ENCODE measurements around the gene FAN1. TPM values are rescaled to one million over a fixed set of nuclear protein-coding genes. Genes with fewer than 3 reads are reported as not detected.

Gene FAN1
- total and polyA plus RNA-seq, 2 of the 13 experiments (the other 11 are each of a cell fraction or from before 2014, with no cell fraction given) = 10.8 to 20.1 TPM

DNA sequence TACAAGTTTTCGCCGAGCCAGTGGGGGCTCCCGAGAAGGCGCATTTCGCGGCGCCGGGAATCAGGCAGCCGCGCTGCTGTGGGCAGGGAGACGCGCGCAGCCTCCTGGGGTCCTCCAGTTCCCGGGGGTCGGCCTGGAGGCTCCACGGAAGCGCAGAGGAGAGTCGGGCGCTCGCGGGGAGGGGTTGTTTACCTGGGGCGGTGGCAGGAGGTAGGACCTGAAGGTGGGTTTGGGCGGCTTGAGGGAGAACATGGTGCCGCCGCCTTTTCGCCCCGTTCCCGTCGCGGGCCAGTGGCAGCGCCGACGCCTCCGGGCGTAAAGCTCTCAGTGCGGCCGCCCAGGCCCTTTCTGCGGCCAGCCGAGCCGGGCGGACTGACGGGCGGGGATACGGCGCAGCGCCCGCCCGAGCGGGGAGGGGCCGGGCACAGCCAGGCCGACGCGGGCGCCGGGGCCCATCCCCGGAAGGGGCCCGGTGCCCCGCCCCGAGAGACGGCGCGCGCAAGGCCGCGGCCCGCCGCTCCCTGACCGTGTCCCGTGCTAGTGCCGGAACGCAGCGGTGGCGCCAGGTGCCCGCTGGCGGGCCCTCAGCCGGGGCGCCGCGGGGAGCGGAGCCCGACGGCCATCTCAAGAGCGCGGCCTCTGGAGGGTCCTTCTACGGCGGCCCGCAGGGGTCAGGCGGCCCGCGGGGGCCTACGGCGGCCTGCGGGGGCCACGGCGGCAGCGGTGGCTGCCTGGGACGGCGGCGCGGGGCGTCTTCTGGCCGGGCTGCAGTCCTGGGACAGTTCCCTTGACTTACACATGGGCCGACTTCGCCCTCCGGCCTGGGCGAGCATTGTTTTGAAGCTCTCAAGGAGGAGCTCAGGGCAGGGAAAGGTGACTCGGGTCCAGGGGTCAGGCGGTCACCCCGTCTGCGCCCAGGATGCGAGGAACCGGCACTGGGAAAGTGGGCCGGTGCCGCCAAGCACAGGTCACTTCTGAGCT is 87.8 kb downstream of the FAN1 start, which contains the start of gene MTMR10 (continued):
- TF ChIP-seq MYC (CRISPR knock-in tag; IDR thresholded peaks at IDR 0.05; ENCODE audit: borderline replicate concordance) (peak; percentile 40; the same call in 1 of the 2 replicates), PRDM4 (CRISPR knock-in tag; IDR thresholded peaks at IDR 0.05; ENCODE audit: borderline replicate concordance) (no peak), BRCA1 (CRISPR knock-in tag; IDR thresholded peaks at IDR 0.05) (no peak), REXO4 (CRISPR knock-in tag; IDR thresholded peaks at IDR 0.05; ENCODE audit: borderline replicate concordance) (no peak), ZFP1 (CRISPR knock-in tag; IDR thresholded peaks at IDR 0.05) (no peak), ZNF317 (CRISPR knock-in tag; IDR thresholded peaks at IDR 0.05) (no peak), NR2F6 (IDR thresholded peaks at IDR 0.05) (0 out of 2 replicates have a peak, but pooled peaks have one; percentile 25), NR2F6 (CRISPR knock-in tag; IDR thresholded peaks at IDR 0.05) (peak; percentile 29; the same call in 1 of the 2 replicates), ZNF605 (CRISPR knock-in tag; IDR thresholded peaks at IDR 0.05) (no peak), PAX8 (CRISPR knock-in tag; IDR thresholded peaks at IDR 0.05; ENCODE audit: borderline replicate concordance) (no peak), SALL1 (CRISPR knock-in tag; IDR thresholded peaks at IDR 0.05) (peak; percentile 41), ZNF878 (CRISPR knock-in tag; IDR thresholded peaks at IDR 0.05) (no peak), ZKSCAN5 (CRISPR knock-in tag; IDR thresholded peaks at IDR 0.05) (no peak), ZNF720 (CRISPR knock-in tag; IDR thresholded peaks at IDR 0.05) (no peak), ZNF781 (CRISPR knock-in tag; IDR thresholded peaks at IDR 0.05; ENCODE audit: borderline replicate concordance, not compliant biosample characterization) (no peak), ZNF660 (CRISPR knock-in tag; IDR thresholded peaks at IDR 0.05; ENCODE audit: borderline replicate concordance, low read depth) (no peak), ZNF292 (CRISPR knock-in tag; IDR thresholded peaks at IDR 0.05; ENCODE audit: borderline replicate concordance, low read depth) (no peak), ZSCAN22 (CRISPR knock-in tag; IDR thresholded peaks at IDR 0.05) (no peak), NCOA2 (CRISPR knock-in tag; IDR thresholded peaks at IDR 0.05) (no peak), NFYB (CRISPR knock-in tag; IDR thresholded peaks at IDR 0.05) (peak; percentile 25; the same call in 1 of the 2 replicates), ZBTB34 (CRISPR knock-in tag; IDR thresholded peaks at IDR 0.05) (no peak), ZNF737 (CRISPR knock-in tag; IDR thresholded peaks at IDR 0.05; ENCODE audit: borderline replicate concordance) (no peak), ZNF546 (CRISPR knock-in tag; conservative IDR thresholded peaks at IDR 0.05) (no peak)
